Activated B cell treated with CpG ODN at 0.5 μM for 24 hours (primary cell): Measurements from ENCODE around the gene SSBP1. TPM values are rescaled to one million over a fixed set of nuclear protein-coding genes. Genes with fewer than 3 reads are reported as not detected.
A peak's percentile ranks its signal among the peaks of the same experiment; 100 is the strongest.
"Not testable (repeated sequence)": the region's sequence is repeated elsewhere in the genome, so short reads cannot be mapped to it uniquely, and the experiment has no call there.

Experiments
- ATAC-seq: fragments of 200-7000 bp; cut with Tn5 transposase; one replicate; pipeline ENCODE4 v1.10.0; 2021; ENCODE audit warnings: low read depth, mild to moderate bottlenecking, moderate library complexity
- CTCF ChIA-PET: fragments of 350-600 bp; sonication (Branson Sonifier 250); formaldehyde crosslinking; loops from one replicate; lab custom pipeline; 2021; ENCODE audit warnings: antibody characterized with exemption; lab: Charles Lee
- POLR2A ChIA-PET: fragments of 350-600 bp; sonication (Branson Sonifier 250); formaldehyde crosslinking; loops from one replicate; lab custom pipeline; 2021; ENCODE audit warnings: antibody characterized with exemption; lab: Charles Lee
- DNase-seq: peaks from one replicate; pipeline ENCODE4 v3.0.0; 2022
- H3K27ac Mint-ChIP-seq: one replicate; pipeline ENCODE4 v1.8.0; 2020; ENCODE audit warnings: mixed read lengths
- H3K27me3 Mint-ChIP-seq: one replicate; pipeline ENCODE4 v1.8.0; 2021; ENCODE audit warnings: mixed read lengths
- H3K36me3 Mint-ChIP-seq: one replicate; pipeline ENCODE4 v1.8.0; 2021; ENCODE audit warnings: low read depth, mixed read lengths
- H3K4me1 Mint-ChIP-seq: one replicate; pipeline ENCODE4 v1.8.0; 2021; ENCODE audit warnings: mixed read lengths
- H3K4me3 Mint-ChIP-seq: one replicate; pipeline ENCODE4 v1.8.0; 2020; ENCODE audit warnings: mild to moderate bottlenecking, mixed read lengths
- H3K9me3 Mint-ChIP-seq: one replicate; pipeline ENCODE4 v1.8.0; 2020; ENCODE audit warnings: mixed read lengths
- intact Hi-C: fragments of 100-400 bp; cut with micrococcal nuclease; formaldehyde crosslinking; loops from one replicate; pipeline ENCODE4 v1.15.1; 2024
- total RNA-seq: library from RNA; stranded (reverse); gene quantifications from 2 replicates; pipeline ENCODE4 v1.2.3, GENCODE V29; 2022
- TF ChIP-seq, protein P1 (sequence below): fragments of 200-600 bp; IDR thresholded peaks from one replicate; pipeline ENCODE4 v1.8.0; 2022; ENCODE audit warnings: antibody characterized with exemption, mild to moderate bottlenecking

The SSBP1 gene
- total RNA-seq, 1 donor from 2014 or later: 122 TPM

DNA sequence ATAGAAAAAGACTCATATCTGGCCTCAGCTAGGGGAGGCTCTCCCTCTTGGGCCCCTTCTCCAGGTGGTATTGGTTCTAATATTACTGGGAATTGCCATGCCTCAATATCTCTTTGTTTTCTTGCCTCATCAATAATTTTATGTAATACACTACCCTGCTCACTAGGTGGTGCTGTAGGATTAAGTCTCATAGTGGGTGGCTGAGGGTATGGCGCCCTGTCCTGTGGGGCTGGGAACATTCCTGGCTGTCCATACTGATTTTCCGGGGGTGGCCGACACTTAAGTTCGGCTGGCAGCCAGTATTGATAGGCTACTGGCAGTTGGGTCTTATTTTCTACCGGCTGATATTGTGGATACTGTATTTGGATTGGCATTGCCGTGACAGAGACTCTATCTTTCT, 16.8 kb downstream of the SSBP1 start:
- H3K27me3 Mint-ChIP-seq: no peaks in the 10 kb centered on the region
- no peaks in the 10 kb centered on the region for H3K4me1 Mint-ChIP-seq
- no peak overlapping the region for H3K4me3 Mint-ChIP-seq
- ChIA-PET POLR2A (no interaction called here), CTCF (interaction anchor here (0.7 kb wide), 1 partner anchor 220 kb away, joined by 4 read pairs; no protein-coding TSS in a partner anchor)
- H3K27ac Mint-ChIP-seq: no peak overlapping the region
- ATAC-seq (no peak), DNase-seq (no peak)
- H3K36me3 Mint-ChIP-seq: peaks cover 97% of the 10 kb centered on the region
- intact Hi-C loops: loop anchor here (1.0 kb wide), 1 partner anchor 31 kb away; no protein-coding TSS in a partner anchor
- TF ChIP-seq, protein P1, sequence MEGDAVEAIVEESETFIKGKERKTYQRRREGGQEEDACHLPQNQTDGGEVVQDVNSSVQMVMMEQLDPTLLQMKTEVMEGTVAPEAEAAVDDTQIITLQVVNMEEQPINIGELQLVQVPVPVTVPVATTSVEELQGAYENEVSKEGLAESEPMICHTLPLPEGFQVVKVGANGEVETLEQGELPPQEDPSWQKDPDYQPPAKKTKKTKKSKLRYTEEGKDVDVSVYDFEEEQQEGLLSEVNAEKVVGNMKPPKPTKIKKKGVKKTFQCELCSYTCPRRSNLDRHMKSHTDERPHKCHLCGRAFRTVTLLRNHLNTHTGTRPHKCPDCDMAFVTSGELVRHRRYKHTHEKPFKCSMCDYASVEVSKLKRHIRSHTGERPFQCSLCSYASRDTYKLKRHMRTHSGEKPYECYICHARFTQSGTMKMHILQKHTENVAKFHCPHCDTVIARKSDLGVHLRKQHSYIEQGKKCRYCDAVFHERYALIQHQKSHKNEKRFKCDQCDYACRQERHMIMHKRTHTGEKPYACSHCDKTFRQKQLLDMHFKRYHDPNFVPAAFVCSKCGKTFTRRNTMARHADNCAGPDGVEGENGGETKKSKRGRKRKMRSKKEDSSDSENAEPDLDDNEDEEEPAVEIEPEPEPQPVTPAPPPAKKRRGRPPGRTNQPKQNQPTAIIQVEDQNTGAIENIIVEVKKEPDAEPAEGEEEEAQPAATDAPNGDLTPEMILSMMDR: no peak
- peaks cover 19% of the 10 kb centered on the region for H3K9me3 Mint-ChIP-seq

DNA sequence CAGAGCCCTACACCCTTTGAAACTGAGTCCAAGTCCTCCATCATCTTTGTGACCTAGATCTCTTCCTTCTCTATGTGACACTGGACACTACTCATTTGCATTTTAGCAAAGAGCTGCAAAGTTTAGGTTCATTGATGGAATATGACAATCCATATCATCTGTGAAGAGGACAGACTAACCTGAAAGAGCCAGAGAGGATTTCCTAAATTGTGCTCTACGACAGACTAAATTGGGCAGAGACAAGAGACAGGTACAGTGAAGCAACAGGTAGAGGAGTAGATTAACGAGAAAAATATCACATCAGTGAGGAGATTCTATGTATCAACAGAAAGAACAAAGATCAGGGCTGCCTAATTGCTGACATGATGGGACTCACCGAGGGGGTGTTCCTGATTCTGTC, 25.6 kb downstream of the SSBP1 start, which contains the start of gene TAS2R3:
Gene TAS2R3, plus strand, starts transcription at position 301 of the 400 bp plus-strand sequence. Its CDS starts 62 bp downstream, at position 363.
- CTCF ChIA-PET: no interaction called here
- Mint-ChIP-seq H3K36me3 (peaks cover 84% of the 10 kb centered on the region), H3K4me1 (no peaks in the 10 kb centered on the region), H3K27me3 (no peaks in the 10 kb centered on the region), H3K27ac (no peak within 1 kb of the TSS), H3K9me3 (no peaks in the 10 kb centered on the region), H3K4me3 (no peak within 1 kb of the TSS)
- intact Hi-C loops: no loop called here
- ATAC-seq (no peak), DNase-seq (no peak)
- POLR2A ChIA-PET: no interaction called here
- TF ChIP-seq, protein P1: no peak

DNA sequence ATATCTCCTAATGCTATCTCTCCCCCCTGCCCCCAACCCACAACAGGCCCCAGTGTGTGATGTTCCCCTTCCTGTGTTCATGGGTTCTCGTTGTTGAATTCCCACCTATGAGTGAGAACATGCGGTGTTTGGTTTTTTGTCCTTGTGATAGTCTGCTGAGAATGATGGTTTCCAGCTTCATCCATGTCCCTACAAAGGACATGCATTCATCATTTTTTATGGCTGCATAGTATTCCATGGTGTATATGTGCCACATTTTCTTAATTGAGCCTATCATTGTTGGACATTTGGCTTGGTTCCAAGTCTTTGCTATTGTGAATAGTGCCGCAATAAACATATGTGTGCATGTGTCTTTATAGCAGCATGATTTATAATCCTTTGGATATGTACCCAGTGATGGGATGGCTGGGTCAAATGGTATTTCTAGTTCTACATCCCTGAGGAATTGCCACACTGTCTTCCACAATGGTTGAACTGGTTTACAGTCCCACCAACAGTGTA, 32.0 kb downstream of the SSBP1 start:
- peaks cover 51% of the 10 kb centered on the region for H3K36me3 Mint-ChIP-seq
- POLR2A ChIA-PET, DNase-seq: not testable (repeated sequence)

DNA sequence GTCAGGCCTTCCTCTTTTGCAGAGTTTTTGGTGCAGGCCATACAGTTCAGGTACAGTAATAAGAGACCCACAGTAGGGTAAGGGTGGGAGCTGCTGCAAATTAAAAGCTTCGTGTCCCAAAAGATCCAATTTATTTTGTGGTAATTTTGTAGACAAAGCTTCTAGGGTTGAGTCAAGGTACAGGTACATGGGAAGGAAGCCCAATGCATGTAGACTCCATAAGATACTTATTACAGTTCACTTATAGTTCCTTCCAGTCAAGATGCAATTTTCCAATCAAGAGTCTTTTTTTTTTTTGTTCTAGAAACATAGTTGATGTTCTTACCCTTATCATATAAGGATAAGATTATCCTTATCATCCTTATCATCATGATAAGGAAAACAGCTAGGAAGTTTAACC, 38.2 kb downstream of the SSBP1 start, which contains the start of gene TAS2R4:
Gene TAS2R4, plus strand, starts transcription at position 301 of the 400 bp plus-strand sequence. CDS start 1,815 bp downstream, outside the sequence.
- H3K4me3 Mint-ChIP-seq: no peak within 1 kb of the TSS
- no peak for ATAC-seq
- TF ChIP-seq, protein P1: no peak
- no peak within 1 kb of the TSS for H3K27ac Mint-ChIP-seq
- ChIA-PET CTCF (interaction anchor here (1.1 kb wide), 1 partner anchor 12 kb away, joined by 3 read pairs; no protein-coding TSS in a partner anchor), POLR2A (no interaction called here)
- intact Hi-C loops: no loop called here
- H3K4me1 Mint-ChIP-seq: peaks cover 2% of the 10 kb centered on the region
- no peaks in the 10 kb centered on the region for H3K27me3 Mint-ChIP-seq
- peaks cover 59% of the 10 kb centered on the region for H3K36me3 Mint-ChIP-seq
- no peaks in the 10 kb centered on the region for H3K9me3 Mint-ChIP-seq
- DNase-seq: no peak

More for the DNA sequence above, 32.0 kb downstream of the SSBP1 start:
- H3K4me3 Mint-ChIP-seq, H3K27me3 Mint-ChIP-seq, ATAC-seq, H3K4me1 Mint-ChIP-seq, CTCF ChIA-PET, H3K9me3 Mint-ChIP-seq, intact Hi-C loops, H3K27ac Mint-ChIP-seq: not testable (repeated sequence)

DNA sequence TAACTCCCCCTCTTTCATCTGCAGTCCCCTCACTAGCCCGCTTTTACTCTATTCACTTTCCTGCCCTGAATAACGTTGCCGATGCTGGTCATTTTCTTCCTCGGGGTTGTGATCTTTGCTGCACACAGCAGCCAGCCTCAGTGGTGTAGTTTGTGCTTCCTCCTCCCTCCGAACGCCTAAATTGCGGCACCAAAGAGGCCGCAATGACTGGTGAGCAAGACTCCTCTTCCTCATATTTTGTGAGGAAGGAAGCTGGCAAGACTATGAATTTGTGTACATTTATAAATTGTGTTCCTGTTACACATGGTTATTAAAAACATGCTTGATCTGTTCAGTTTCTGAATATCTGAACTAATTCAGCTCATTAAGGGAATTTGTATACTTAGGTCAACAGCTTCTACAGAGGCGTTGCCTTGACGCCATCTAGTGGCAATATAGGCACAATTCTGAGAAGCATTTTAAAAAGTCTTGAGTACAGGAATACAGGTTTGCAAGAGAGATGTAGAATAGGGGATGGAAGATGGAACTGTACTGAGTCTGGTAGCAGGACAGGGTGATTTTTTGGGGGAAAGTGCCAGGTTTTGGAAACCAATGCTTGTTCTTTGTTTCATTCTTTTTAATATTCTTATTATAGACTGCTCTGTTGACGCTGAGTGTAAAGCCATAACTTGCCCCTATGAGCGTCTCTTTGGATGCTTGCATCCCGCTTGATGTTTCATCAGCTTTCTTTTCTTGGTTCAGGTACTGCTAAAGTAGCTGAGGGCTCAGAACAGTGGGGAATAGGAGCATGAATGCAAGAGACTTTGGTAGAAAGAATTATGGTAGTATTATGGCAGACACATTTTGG, 47.8 kb downstream of the SSBP1 start:
- H3K27ac Mint-ChIP-seq: no peak overlapping the region
- POLR2A ChIA-PET: no interaction called here

More for the DNA sequence above, 47.8 kb downstream of the SSBP1 start:
- no peak overlapping the region for H3K4me3 Mint-ChIP-seq
- intact Hi-C loops: loop anchor here (1.0 kb wide), 2 partner anchors 31 to 132 kb away; no protein-coding TSS in a partner anchor
- DNase-seq: no peak
- CTCF ChIA-PET: interaction anchor here (1.0 to 3.6 kb wide), 4 partner anchors 11 to 132 kb away, joined by 3 to 36 read pairs (median 6); partner anchors contain the start of gene SSBP1
- no peaks in the 10 kb centered on the region for H3K4me1 Mint-ChIP-seq
- TF ChIP-seq, protein P1: peak; percentile 70
- H3K36me3 Mint-ChIP-seq: peaks cover 20% of the 10 kb centered on the region
- H3K27me3 Mint-ChIP-seq: no peaks in the 10 kb centered on the region
- peak; percentile 40 for ATAC-seq
- H3K9me3 Mint-ChIP-seq: no peaks in the 10 kb centered on the region
